ENCODE results near the gene SAMM50. TPM values are rescaled to one million over a fixed set of nuclear protein-coding genes. Genes with fewer than 3 reads are reported as not detected.
"Not testable (repeated sequence)": the region's sequence is repeated elsewhere in the genome, so short reads cannot be mapped to it uniquely, and the experiment has no call there.

Gene SAMM50
- total RNA-seq, 2 donors from 2014 or later, result 37.6 to 43.0 TPM

GRCh38 chr22:44003405-44004103 is 48.3 kb downstream of the SAMM50 start:
- Mint-ChIP-seq H3K9me3 (no peaks in the 10 kb centered on the region), H3K4me3 (no peak overlapping the region), H3K4me1 (ENCODE audit: low read depth) (no peaks in the 10 kb centered on the region), H3K27ac (no peak overlapping the region), H3K36me3 (ENCODE audit: insufficient read depth in 2 of 2) (peaks cover 0 to 3% of the 10 kb centered on the region in 2 donors), H3K27me3 (ENCODE audit: low read depth) (no peaks in the 10 kb centered on the region)
- DNase-seq, result no peak
- no peak for ATAC-seq (replicated peaks in 1 of 2)

DNA sequence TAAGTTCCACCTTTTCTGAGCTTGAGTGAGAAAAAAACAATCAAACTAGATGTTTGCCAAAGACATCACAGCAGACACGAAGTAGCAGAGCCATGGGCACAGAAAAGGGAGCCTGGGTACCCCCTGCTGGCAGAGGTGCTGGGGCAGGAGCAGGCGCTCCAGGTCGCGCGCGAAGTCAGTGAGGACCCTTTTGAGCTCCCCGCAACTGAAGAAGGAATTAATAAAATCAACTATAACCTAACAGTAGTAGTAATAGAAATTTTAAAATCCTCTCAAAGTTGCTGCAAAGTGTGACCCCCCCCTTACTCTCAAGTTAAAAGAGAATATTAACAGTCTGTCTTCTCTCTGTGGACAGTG is 48.8 kb downstream of the SAMM50 start:
- Mint-ChIP-seq H3K27me3 (ENCODE audit: low read depth) (no peaks in the 10 kb centered on the region), H3K27ac (no peak overlapping the region), H3K4me1 (ENCODE audit: low read depth) (no peaks in the 10 kb centered on the region), H3K9me3 (no peaks in the 10 kb centered on the region), H3K4me3 (no peak overlapping the region), H3K36me3 (ENCODE audit: insufficient read depth in 2 of 2) (peaks cover 0 to 3% of the 10 kb centered on the region in 2 donors)
- no peak for ATAC-seq (replicated peaks in 1 of 2)
- no peak for DNase-seq

DNA sequence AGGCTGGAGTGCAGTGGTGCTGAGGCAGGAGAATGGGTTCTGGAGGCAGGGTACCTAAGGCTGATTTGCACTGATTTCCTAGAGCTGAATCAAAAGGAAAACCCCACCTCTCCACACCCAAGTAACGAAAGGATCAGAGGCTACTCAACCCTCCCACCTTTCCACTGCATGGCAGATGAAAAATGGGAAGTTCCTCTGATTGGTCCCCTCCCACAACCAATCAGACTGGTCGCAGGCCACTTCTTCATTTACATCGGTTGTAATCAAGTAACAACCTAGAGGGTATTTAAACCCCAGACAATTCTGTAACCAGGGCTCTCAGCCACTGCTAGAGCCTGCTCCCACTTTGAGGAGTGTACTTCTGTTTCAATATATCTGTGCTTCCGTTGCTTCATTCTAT is 50.3 kb downstream of the SAMM50 start:
- no peak overlapping the region for H3K27ac Mint-ChIP-seq
- no peak overlapping the region for H3K4me3 Mint-ChIP-seq
- peaks cover 0 to 2% of the 10 kb centered on the region in 2 donors for H3K36me3 Mint-ChIP-seq (ENCODE audit: insufficient read depth in 2 of 2)
- no peaks in the 10 kb centered on the region for H3K27me3 Mint-ChIP-seq (ENCODE audit: low read depth)
- H3K4me1 Mint-ChIP-seq (ENCODE audit: low read depth), result no peaks in the 10 kb centered on the region
- no peak for ATAC-seq (replicated peaks in 1 of 2)
- H3K9me3 Mint-ChIP-seq, result no peaks in the 10 kb centered on the region
- no peak for DNase-seq

DNA sequence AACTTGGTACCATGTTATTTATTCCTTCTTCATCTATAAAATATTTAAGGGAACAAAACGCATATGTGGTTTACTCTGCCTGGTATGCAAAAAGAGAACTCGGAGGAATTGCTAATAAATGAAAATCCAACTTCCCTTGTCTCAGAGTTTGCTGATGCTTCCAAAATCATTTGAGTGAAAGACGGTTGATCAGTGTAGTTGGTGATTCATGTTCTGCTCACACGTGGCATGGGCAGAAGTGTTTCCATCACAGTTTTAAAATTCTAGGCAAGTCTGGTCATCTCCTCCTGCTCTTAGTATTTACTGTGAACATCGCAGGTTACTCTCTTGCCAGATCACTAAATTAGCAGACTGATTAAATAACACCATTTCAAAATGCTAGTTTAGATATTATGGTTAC is 56.9 kb downstream of the SAMM50 start:
- H3K27me3 Mint-ChIP-seq (ENCODE audit: low read depth), result no peaks in the 10 kb centered on the region
- no peak overlapping the region for H3K27ac Mint-ChIP-seq
- H3K36me3 Mint-ChIP-seq (ENCODE audit: insufficient read depth in 2 of 2), result no peaks in the 10 kb centered on the region
- no peak for ATAC-seq (replicated peaks in 1 of 2)
- no peak for DNase-seq
- no peaks in the 10 kb centered on the region for H3K4me1 Mint-ChIP-seq (ENCODE audit: low read depth)
- no peaks in the 10 kb centered on the region for H3K9me3 Mint-ChIP-seq
- H3K4me3 Mint-ChIP-seq, result no peak overlapping the region

DNA sequence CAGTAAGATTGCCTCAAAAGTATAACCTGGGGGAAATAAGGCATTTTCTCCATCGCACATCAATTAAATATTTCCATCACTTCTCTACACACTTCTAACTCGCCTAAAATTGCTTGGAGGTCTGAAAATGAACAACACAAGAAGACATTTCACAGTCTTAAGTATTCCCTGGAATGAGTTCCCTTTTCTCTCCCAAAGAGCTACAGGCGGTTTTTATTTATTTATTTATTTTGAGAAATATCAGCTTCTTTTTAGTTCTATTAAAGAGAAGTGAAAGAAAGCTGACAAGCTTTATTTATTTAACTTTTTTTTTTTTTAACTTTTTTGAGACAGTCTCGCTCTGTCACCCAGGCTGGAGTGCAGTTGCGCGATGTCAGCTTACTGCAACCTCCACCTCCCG is 57.3 kb downstream of the SAMM50 start:
- DNase-seq (no peak), ATAC-seq (replicated peaks in 1 of 2) (no peak)
- Mint-ChIP-seq H3K4me1 (ENCODE audit: low read depth) (no peaks in the 10 kb centered on the region), H3K36me3 (ENCODE audit: insufficient read depth in 2 of 2) (no peaks in the 10 kb centered on the region), H3K4me3 (no peak overlapping the region), H3K9me3 (no peaks in the 10 kb centered on the region), H3K27ac (no peak overlapping the region), H3K27me3 (ENCODE audit: low read depth) (no peaks in the 10 kb centered on the region)

DNA sequence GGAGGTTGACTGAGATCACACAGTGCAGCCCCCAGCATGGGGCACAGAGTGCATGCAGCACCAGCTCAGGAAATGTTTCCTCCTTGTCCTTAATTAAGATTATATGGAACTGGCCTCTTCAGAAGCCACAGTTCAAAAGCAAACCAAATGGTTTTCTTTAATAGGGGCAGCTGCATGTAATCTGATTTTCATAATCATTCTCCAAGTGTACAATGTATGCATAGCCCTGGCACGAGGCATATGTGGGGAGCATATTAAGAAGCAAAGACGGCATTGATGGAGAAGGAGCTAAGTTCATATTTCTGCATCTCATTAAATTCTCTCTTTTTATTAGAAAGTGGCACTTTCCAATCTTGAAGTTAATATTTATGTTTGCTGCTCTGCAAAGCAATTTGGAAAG is 59.0 kb downstream of the SAMM50 start:
- H3K36me3 Mint-ChIP-seq (ENCODE audit: insufficient read depth in 2 of 2), result no peaks in the 10 kb centered on the region
- H3K4me3 Mint-ChIP-seq, result no peak overlapping the region
- H3K27me3 Mint-ChIP-seq (ENCODE audit: low read depth), result no peaks in the 10 kb centered on the region
- no peaks in the 10 kb centered on the region for H3K4me1 Mint-ChIP-seq (ENCODE audit: low read depth)
- no peak overlapping the region for H3K27ac Mint-ChIP-seq
- DNase-seq (no peak), ATAC-seq (replicated peaks in 1 of 2) (no peak)
- H3K9me3 Mint-ChIP-seq, result no peaks in the 10 kb centered on the region

- not testable (repeated sequence) for ATAC-seq (replicated peaks in 1 of 2); H3K27me3 Mint-ChIP-seq (ENCODE audit: low read depth); H3K4me1 Mint-ChIP-seq (ENCODE audit: low read depth); H3K27ac Mint-ChIP-seq; H3K9me3 Mint-ChIP-seq; DNase-seq; H3K36me3 Mint-ChIP-seq (ENCODE audit: insufficient read depth in 2 of 2); H3K4me3 Mint-ChIP-seq
Observed at GRCh38 chr22:44016586-44016985, 61.3 kb downstream of the SAMM50 start.

- ATAC-seq (replicated peaks in 1 of 2) (no peak), DNase-seq (no peak)
- H3K9me3 Mint-ChIP-seq, result no peaks in the 10 kb centered on the region
- H3K4me1 Mint-ChIP-seq (ENCODE audit: low read depth), result peaks cover under 1% of the 10 kb centered on the region
- no peaks in the 10 kb centered on the region for H3K27me3 Mint-ChIP-seq (ENCODE audit: low read depth)
- H3K4me3 Mint-ChIP-seq, result no peak overlapping the region
- H3K27ac Mint-ChIP-seq, result no peak overlapping the region
- H3K36me3 Mint-ChIP-seq (ENCODE audit: insufficient read depth in 2 of 2), result no peaks in the 10 kb centered on the region
Observed at GRCh38 chr22:44018594-44018993, 63.4 kb downstream of the SAMM50 start.

GRCh38 chr22:44019416-44019815 is 64.2 kb downstream of the SAMM50 start:
- Mint-ChIP-seq H3K27ac (no peak overlapping the region), H3K4me3 (no peak overlapping the region), H3K27me3 (ENCODE audit: low read depth) (no peaks in the 10 kb centered on the region), H3K36me3 (ENCODE audit: insufficient read depth in 2 of 2) (no peaks in the 10 kb centered on the region), H3K4me1 (ENCODE audit: low read depth) (peaks cover 4% of the 10 kb centered on the region), H3K9me3 (no peaks in the 10 kb centered on the region)
- no peak for DNase-seq
- no peak for ATAC-seq (replicated peaks in 1 of 2)

DNA sequence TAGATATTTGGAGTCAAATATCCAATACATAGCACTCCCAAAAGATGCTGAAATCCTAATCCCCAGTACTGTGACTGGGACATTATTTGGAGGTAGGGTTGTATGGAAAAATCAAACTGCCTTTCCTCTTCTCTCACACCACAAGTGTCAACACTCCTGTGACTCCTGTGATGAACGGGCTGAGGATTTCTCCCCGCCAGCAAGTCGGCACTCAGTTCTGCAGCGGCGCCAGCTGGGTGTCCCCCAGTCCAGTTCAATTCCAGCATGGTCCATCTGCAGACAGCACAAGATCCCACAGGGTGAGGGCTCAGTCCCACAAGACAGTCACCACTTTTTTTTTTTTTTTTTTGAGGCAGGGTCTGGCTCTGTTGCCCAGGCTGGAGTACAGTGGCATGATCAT is 64.6 kb downstream of the SAMM50 start:
- no peaks in the 10 kb centered on the region for H3K27me3 Mint-ChIP-seq (ENCODE audit: low read depth)
- no peak for DNase-seq
- H3K27ac Mint-ChIP-seq, result no peak overlapping the region

DNA sequence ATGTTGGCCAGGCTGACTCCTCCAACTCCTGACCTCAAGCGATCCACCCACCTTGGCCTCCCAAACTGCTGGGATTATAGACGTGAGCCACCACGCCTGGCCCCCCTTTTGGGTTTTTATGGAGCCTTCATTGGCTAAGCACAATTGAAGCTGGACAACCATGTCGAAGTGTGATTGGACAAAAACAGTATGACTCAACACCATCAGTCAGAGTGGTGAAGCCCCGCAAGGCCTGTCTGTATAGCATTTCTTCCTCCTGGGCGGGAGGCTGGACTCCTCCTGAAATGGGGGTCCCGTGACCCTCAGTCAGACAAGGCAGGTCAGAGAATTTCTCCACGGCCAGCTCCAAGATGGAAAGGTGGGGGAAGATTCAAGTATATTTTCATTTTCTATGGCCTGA is 65.7 kb downstream of the SAMM50 start:
- Mint-ChIP-seq H3K9me3 (no peaks in the 10 kb centered on the region), H3K36me3 (ENCODE audit: insufficient read depth in 2 of 2) (no peaks in the 10 kb centered on the region), H3K4me1 (ENCODE audit: low read depth) (peaks cover 17% of the 10 kb centered on the region), H3K27ac (peak overlapping the region; percentile 68), H3K4me3 (peak overlapping the region in 1 of 2 donors; percentile 36), H3K27me3 (ENCODE audit: low read depth) (no peaks in the 10 kb centered on the region)
- DNase-seq (no peak), ATAC-seq (replicated peaks in 1 of 2) (no peak)

More for the DNA sequence above, 64.6 kb downstream of the SAMM50 start:
- no peak for ATAC-seq (replicated peaks in 1 of 2)
- Mint-ChIP-seq H3K9me3 (no peaks in the 10 kb centered on the region), H3K36me3 (ENCODE audit: insufficient read depth in 2 of 2) (no peaks in the 10 kb centered on the region), H3K4me1 (ENCODE audit: low read depth) (peaks cover 6% of the 10 kb centered on the region), H3K4me3 (no peak overlapping the region)

DNA sequence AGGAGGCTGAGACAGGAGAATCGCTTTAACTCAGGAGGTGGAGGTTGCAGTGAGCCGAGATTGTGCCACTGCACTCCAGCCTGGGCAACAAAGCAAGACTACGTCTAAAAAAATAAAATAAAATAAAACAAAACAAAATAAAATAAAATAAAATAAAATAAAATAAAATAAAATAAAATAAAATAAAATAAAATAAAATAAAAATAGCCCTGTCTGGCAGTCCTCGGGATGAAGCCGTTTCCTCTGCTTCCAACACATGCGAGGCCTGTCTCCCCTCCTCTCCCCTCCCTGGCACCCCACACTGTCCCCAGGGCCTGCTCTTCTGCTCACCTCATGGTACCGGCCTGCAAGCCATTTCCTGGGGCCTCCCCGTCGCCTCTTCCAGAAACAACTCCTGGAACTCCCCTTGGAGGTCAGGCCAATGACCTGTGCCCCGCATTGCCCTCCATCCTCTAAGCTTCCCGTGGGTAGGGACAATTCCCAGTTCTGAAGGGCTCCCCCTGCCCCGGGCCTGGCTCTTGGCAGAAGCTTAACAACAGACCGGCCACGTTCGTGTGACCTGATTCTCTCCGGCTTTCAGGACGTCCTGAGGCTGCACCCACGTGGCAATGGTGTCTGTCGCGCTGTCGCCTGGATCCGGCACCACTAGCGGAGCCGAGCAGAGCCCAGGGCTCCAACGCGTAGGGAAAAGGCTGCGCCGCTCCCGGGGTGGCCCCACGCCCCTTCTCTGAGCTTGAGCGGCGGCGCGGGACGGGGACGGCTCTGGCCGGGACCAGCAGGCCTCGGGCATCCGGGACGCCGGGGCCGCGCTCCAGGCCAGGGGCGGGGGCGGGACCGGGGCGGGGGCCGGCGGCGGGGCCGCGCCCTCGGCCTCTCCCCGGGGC is 68.4 kb downstream of the SAMM50 start:
- H3K36me3 Mint-ChIP-seq (ENCODE audit: insufficient read depth in 2 of 2), result no peaks in the 10 kb centered on the region
- ATAC-seq (replicated peaks in 1 of 2) (peak; percentile 70 to 74), DNase-seq (peak; percentile 48 to 67)
- H3K27me3 Mint-ChIP-seq (ENCODE audit: low read depth), result no peaks in the 10 kb centered on the region
- H3K4me3 Mint-ChIP-seq, result peak overlapping the region; percentile 86 to 94
- H3K4me1 Mint-ChIP-seq (ENCODE audit: low read depth), result peaks cover 34% of the 10 kb centered on the region
- peak overlapping the region; percentile 67 for H3K27ac Mint-ChIP-seq
- no peaks in the 10 kb centered on the region for H3K9me3 Mint-ChIP-seq

DNA sequence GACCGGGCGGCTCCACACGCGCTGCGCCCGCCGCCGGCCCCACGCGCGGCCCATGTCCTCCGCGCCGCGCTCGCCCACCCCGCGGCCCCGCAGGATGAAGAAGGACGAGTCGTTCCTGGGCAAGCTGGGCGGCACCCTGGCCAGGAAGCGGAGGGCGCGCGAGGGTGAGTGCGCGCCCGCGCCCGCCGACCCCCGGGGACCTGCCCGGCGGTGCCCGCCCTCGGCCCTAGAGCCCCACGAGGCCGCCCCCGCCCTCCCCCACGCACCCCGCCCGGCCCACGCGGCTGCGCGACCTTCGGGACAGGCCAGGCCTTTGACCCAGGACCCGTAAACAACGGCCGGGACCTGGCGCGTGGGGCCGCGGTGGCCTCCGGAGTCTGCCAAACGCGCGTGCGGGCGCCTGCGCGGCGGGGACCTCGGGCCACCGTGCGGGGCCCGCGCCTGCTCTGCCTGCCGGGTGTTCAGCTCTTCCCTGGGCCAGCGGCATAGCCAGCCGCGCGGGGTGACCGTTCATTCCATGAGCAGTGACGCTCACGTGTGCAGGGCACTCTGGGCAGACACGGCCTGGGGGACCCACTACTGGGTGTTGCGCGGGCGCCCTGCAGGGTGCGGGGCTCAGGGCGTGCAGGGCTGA is 69.2 kb downstream of the SAMM50 start, which contains the start of gene PARVB:
Gene PARVB, plus strand, starts transcription at position 15 of the 634 bp plus-strand sequence. Its CDS starts 38 bp downstream, at position 53.
- no peaks in the 10 kb centered on the region for H3K27me3 Mint-ChIP-seq (ENCODE audit: low read depth)
- peaks cover 34% of the 10 kb centered on the region for H3K4me1 Mint-ChIP-seq (ENCODE audit: low read depth)
- H3K36me3 Mint-ChIP-seq (ENCODE audit: insufficient read depth in 2 of 2), result no peaks in the 10 kb centered on the region
- ATAC-seq (replicated peaks in 1 of 2), result peak; percentile 30 to 33
- DNase-seq, result peak; percentile 25 to 41
- peak within 1 kb of the TSS; percentile 86 to 94 for H3K4me3 Mint-ChIP-seq
- H3K9me3 Mint-ChIP-seq, result no peaks in the 10 kb centered on the region
- peak within 1 kb of the TSS; percentile 67 for H3K27ac Mint-ChIP-seq

Measured in activated T-cell treated with anti-CD3 and anti-CD28 coated beads, Interleukin-2, amount 50 U/mL, for 72 hours (primary cell).